Measurements from ENCODE around the gene RFPL2. TPM values are rescaled to one million over a fixed set of nuclear protein-coding genes. Genes with fewer than 3 reads are reported as not detected.

Gene RFPL2
- total RNA-seq, 1 experiment from 2014 or later: not detected

- ChIA-PET CTCF (interaction anchor here (0.6 to 1.2 kb wide), 2 partner anchors 98 to 195 kb away, joined by 3 to 4 read pairs; no protein-coding TSS in a partner anchor), POLR2A (ENCODE audit: unreplicated experiment) (no interaction called here)
- intact Hi-C loops (cut with micrococcal nuclease): loop anchor here (10.0 kb wide), 1 partner anchor 273 kb away; the partner anchor contains the start of gene FBXO7
- TF ChIP-seq EZH2phosphoT487 (IDR thresholded peaks at IDR 0.05; ENCODE audit: borderline replicate concordance, low read length) (no peak), EZH2 (IDR thresholded peaks at IDR 0.05; ENCODE audit: low read length, unreplicated experiment) (no peak)
- TF ChIP-seq, protein P1, sequence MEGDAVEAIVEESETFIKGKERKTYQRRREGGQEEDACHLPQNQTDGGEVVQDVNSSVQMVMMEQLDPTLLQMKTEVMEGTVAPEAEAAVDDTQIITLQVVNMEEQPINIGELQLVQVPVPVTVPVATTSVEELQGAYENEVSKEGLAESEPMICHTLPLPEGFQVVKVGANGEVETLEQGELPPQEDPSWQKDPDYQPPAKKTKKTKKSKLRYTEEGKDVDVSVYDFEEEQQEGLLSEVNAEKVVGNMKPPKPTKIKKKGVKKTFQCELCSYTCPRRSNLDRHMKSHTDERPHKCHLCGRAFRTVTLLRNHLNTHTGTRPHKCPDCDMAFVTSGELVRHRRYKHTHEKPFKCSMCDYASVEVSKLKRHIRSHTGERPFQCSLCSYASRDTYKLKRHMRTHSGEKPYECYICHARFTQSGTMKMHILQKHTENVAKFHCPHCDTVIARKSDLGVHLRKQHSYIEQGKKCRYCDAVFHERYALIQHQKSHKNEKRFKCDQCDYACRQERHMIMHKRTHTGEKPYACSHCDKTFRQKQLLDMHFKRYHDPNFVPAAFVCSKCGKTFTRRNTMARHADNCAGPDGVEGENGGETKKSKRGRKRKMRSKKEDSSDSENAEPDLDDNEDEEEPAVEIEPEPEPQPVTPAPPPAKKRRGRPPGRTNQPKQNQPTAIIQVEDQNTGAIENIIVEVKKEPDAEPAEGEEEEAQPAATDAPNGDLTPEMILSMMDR (conservative IDR thresholded peaks at IDR 0.05; ENCODE audit: low read depth, low read length): no peak
- no peaks in the 10 kb centered on the region for H3K27me3 ChIP-seq (ENCODE audit: low read length)
- ATAC-seq (no peak), DNase-seq (no peak)
- H3K79me2 ChIP-seq (ENCODE audit: low read length): no peaks in the 10 kb centered on the region
- no peaks in the 10 kb centered on the region for H3F3A ChIP-seq (ENCODE audit: low read length, unreplicated experiment)
- no peak overlapping the region for H2AFZ ChIP-seq (ENCODE audit: low read length)
- H3K9me2 ChIP-seq (replicated peaks; ENCODE audit: low read length): no peaks in the 10 kb centered on the region
- no peak overlapping the region for H3K9ac ChIP-seq (ENCODE audit: low read length)
- no peak overlapping the region for H3K27ac ChIP-seq (ENCODE audit: low read length)
- no peak overlapping the region for H3K4me3 ChIP-seq (ENCODE audit: low read length)
- no peaks in the 10 kb centered on the region for H3K9me3 ChIP-seq (ENCODE audit: low read length)
- H3K4me2 ChIP-seq (ENCODE audit: low read length): no peak overlapping the region
- H3K4me1 ChIP-seq (ENCODE audit: insufficient read depth, low read length): no peaks in the 10 kb centered on the region
- no TSS peak for BruUV-seq (replicated peaks)
- H4K20me1 ChIP-seq (ENCODE audit: low read length): no peaks in the 10 kb centered on the region
- H3K36me3 ChIP-seq (ENCODE audit: low read depth, low read length): no peaks in the 10 kb centered on the region
Measured at GRCh38 chr22:32202161-32202538, 2.7 kb downstream of the RFPL2 start.

- Histone ChIP-seq H2AFZ (ENCODE audit: low read length) (no peak overlapping the region), H3K4me1 (ENCODE audit: insufficient read depth, low read length) (no peaks in the 10 kb centered on the region), H3K36me3 (ENCODE audit: low read depth, low read length) (no peaks in the 10 kb centered on the region), H3K79me2 (ENCODE audit: low read length) (no peaks in the 10 kb centered on the region), H3K9me2 (replicated peaks; ENCODE audit: low read length) (no peaks in the 10 kb centered on the region), H3K4me3 (ENCODE audit: low read length) (no peak overlapping the region), H3F3A (ENCODE audit: low read length, unreplicated experiment) (no peaks in the 10 kb centered on the region), H3K9ac (ENCODE audit: low read length) (no peak overlapping the region), H3K27me3 (ENCODE audit: low read length) (no peaks in the 10 kb centered on the region), H3K27ac (ENCODE audit: low read length) (no peak overlapping the region), H3K4me2 (ENCODE audit: low read length) (no peak overlapping the region), H3K9me3 (ENCODE audit: low read length) (no peaks in the 10 kb centered on the region), H4K20me1 (ENCODE audit: low read length) (no peaks in the 10 kb centered on the region)
- DNase-seq (no peak), ATAC-seq (no peak)
- ChIA-PET CTCF (no interaction called here), POLR2A (ENCODE audit: unreplicated experiment) (no interaction called here)
- no TSS peak for BruUV-seq (replicated peaks)
- intact Hi-C loops (cut with micrococcal nuclease): loop anchor here (10.0 kb wide), 1 partner anchor 274 kb away; the partner anchor contains the start of gene FBXO7
- TF ChIP-seq EZH2phosphoT487 (IDR thresholded peaks at IDR 0.05; ENCODE audit: borderline replicate concordance, low read length) (no peak), EZH2 (IDR thresholded peaks at IDR 0.05; ENCODE audit: low read length, unreplicated experiment) (no peak)
- TF ChIP-seq, protein P1 (conservative IDR thresholded peaks at IDR 0.05; ENCODE audit: low read depth, low read length): no peak
Measured at GRCh38 chr22:32200752-32201151, 4.1 kb downstream of the RFPL2 start.

GRCh38 chr22:32199961-32200360 is 4.9 kb downstream of the RFPL2 start:
- ChIA-PET CTCF (no interaction called here), POLR2A (ENCODE audit: unreplicated experiment) (no interaction called here)
- H3K4me1 ChIP-seq (ENCODE audit: insufficient read depth, low read length): no peaks in the 10 kb centered on the region
- H3K27me3 ChIP-seq (ENCODE audit: low read length): no peaks in the 10 kb centered on the region
- H3K36me3 ChIP-seq (ENCODE audit: low read depth, low read length): no peaks in the 10 kb centered on the region
- no peaks in the 10 kb centered on the region for H4K20me1 ChIP-seq (ENCODE audit: low read length)
- ATAC-seq (no peak), DNase-seq (no peak)
- H3K4me2 ChIP-seq (ENCODE audit: low read length): no peak overlapping the region
- intact Hi-C loops (cut with micrococcal nuclease): loop anchor here (10.0 kb wide), 1 partner anchor 275 kb away; the partner anchor contains the start of gene FBXO7
- no peaks in the 10 kb centered on the region for H3K9me2 ChIP-seq (replicated peaks; ENCODE audit: low read length)
- H3K27ac ChIP-seq (ENCODE audit: low read length): no peak overlapping the region
- BruUV-seq (replicated peaks): no TSS peak
- no peak overlapping the region for H3K9ac ChIP-seq (ENCODE audit: low read length)
- no peaks in the 10 kb centered on the region for H3F3A ChIP-seq (ENCODE audit: low read length, unreplicated experiment)
- no peak overlapping the region for H3K4me3 ChIP-seq (ENCODE audit: low read length)
- TF ChIP-seq, protein P1 (conservative IDR thresholded peaks at IDR 0.05; ENCODE audit: low read depth, low read length): no peak
- TF ChIP-seq EZH2phosphoT487 (IDR thresholded peaks at IDR 0.05; ENCODE audit: borderline replicate concordance, low read length) (no peak), EZH2 (IDR thresholded peaks at IDR 0.05; ENCODE audit: low read length, unreplicated experiment) (no peak)
- H3K79me2 ChIP-seq (ENCODE audit: low read length): no peaks in the 10 kb centered on the region
- no peak overlapping the region for H2AFZ ChIP-seq (ENCODE audit: low read length)
- no peaks in the 10 kb centered on the region for H3K9me3 ChIP-seq (ENCODE audit: low read length)

Data from PC-3 (cell line).